ENCODE data around the gene GALNS.

DNA sequence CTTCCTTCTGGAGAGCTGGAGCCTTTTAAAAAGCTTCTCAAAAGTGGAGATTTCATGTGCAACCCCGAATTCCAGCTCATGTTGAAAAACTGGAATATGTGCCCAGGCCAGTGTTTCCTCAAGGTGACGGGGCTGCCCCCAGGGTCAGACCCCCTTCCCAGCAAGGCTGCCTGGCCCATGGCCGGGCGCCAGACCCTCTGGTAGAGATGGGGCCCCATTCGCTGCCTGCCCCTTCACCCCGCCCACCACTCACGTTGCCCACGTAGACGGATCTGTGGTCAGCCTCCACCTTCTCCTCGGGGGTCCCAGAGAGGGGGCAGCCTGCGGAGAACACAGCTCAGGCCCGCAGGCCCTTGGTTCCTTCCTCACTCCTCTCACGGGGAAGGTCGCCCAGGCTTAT is 8.6 kb upstream of the GALNS start:
- TF ChIP-seq CTCF (IDR thresholded peaks at IDR 0.05) (no peak), POLR2A (IDR thresholded peaks at IDR 0.05) (no peak)
